RPMI7951 (cell line): ENCODE data around the gene TSPO. TPM values are rescaled to one million over a fixed set of nuclear protein-coding genes. Genes with fewer than 3 reads are reported as not detected.

Source experiments
- DNase-seq: peaks from one replicate; pipeline ENCODE4 v3.0.0-alpha.2; 2012; ENCODE audit warnings: low read depth
- total RNA-seq: library from RNA; depleted of rRNA; stranded (reverse); fragments of >200 nt; shearing (Covaris generic); gene quantifications from 2 replicates; pipeline ENCODE4 v1.2.3, GENCODE V29; 2014

Gene TSPO
- total RNA-seq, 1 experiment from 2014 or later: 285 TPM

GRCh38 chr22:43159484-43160178 lies 8.3 kb downstream of the TSPO start:
- DNase-seq: no peak

GRCh38 chr22:43160497-43161126 lies 9.3 kb downstream of the TSPO start:
- DNase-seq: no peak

DNA sequence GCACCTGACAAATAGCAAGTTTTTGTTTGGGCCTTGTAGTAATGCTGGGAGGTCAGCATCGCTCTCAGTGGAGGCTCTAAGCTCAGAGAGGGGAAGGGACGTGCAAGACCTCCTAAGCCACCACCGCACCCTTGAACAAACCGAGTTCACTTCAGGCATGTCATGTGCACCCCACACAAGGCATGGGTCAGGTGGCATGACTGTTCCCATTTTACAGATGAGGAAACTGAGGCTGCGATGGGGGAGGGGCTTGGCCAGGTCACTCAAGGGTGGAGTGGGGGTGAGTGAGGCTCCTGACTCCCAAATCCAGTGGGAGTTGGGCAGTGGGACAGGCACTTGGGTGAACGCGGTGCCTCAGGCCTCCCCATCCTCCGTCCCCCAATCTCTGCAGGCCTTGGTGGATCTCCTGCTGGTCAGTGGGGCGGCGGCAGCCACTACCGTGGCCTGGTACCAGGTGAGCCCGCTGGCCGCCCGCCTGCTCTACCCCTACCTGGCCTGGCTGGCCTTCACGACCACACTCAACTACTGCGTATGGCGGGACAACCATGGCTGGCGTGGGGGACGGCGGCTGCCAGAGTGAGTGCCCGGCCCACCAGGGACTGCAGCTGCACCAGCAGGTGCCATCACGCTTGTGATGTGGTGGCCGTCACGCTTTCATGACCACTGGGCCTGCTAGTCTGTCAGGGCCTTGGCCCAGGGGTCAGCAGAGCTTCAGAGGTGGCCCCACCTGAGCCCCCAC lies 11.2 kb downstream of the TSPO start:
- DNase-seq: no peak

- DNase-seq: no peak
Measured at GRCh38 chr22:43163241-43163795, 12.0 kb downstream of the TSPO start.

DNA sequence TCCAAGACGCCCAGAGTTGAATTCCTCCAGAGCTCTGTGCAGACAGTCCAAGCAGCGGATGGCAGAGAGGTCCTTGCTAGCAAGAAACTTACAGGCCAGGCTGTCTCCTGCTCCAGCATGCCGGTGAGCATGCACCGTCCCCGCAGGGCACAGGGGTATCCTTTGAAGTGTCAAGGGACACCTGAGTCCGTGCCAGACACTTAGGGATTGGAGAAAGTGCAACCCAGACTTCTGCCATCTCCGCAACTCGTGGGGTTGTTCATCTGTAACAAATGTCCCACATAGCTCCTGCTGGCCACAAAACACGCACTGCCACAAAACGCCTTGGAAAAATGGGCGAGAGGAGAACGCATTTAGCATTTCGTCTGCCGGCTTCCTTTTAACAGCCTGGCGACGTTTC lies 13.3 kb downstream of the TSPO start:
- no peak for DNase-seq

DNA sequence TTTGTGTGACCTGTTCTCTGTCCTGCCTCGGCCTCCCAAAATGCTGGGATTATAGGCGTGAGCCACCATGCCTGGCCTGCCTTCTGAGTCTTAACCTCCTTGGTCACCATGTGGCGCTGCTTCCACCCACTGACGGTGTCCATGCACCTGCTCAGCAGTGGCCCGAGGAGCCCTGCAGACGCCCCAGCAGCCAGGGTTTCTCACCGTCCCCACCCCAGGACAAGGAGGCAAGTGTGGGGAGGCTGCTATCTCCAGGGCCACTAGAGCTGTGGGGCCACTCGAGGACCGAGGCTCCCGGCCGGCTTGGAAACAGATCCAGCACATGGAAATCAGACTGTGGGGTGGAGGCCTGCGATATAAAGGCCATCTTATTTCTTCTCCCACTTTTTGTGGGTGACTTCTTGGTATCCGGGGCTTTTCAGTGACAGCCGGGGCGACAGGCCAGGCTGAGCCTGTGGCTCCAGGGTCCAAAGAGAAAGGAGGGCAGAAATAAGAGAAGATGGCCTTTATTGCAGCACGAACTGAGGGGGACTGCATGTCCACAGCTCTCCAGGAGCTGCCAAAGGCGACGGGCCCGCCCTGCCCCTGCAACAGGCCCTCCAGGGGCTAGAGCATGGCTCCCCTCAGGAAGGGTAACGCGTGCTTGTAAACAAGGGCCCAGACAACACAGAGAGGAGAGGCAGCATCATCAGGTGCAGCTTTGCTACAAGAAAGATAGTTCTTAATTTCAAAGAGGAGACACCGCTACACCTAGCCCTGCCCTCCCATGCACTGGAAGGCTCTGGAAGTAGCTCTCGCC lies 15.0 kb downstream of the TSPO start:
- DNase-seq: no peak

DNA sequence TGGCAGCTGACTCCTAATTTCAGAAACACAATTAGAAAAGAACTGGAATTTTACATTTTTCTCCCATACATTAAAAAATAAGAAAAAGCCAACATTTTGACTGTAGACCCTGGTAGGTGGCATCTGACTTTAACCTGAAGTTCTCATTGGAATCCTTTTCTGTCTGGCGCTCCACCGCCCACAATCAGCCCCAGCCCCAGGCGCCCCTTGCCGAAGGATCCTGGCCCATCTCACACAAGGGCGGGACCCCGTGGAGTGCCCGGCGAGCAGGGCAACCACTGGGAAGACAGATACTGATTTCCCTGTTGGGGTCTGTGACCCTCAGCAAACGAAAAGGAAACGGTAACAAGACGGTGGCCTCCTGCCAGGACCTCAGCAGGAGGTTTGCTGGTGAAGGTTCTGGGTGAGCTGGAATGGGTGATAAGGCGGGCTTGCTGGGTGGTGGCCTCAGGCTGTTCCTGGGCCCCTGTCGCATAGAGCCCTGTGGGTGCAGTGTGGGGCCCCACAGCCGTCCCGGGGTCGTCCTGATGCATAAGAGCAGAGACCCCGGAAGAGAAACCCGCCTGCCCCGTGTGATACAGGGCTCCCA lies 15.7 kb downstream of the TSPO start:
- no peak for DNase-seq

DNA sequence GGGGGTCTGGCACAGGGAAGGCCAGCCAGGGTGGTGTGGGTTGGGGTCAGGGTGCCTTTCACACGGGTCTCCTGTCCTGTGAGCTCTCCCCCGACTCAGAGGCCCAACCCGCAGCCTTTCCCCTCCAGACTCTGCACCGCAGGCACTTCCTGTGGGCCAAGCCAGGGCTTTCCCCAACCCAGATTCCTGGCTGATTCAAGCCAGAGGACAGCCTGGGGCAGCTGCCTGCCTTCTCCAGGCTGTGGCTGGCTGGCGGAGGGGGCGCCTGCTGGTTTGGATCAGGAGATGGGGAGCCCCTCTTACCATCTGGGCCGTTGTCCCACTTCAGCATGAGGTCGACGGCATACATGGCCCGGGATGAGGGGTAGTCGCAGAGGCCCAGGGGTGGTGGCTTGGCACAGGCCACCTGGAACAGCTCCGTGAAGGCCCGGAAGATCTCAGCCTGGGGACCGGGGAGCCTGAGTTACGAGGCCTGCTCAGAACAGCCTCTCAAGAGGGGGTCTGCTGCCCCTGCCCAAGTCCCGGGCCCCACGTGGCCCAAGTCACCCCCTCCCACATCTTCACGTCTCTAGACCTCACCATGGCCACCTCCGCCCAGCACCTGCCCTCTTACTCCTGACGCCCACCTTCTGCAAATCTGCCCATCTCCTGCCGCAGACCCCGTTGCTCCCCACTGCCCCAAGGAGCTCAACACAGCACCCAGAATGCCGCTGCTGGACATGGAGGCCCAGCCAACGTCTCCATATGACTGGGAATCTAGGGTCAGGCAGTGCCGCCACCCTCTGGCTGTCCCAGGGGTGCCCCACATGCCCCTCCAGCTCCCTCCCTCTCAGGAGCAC lies 17.3 kb downstream of the TSPO start:
- peak; percentile 57 for DNase-seq

DNA sequence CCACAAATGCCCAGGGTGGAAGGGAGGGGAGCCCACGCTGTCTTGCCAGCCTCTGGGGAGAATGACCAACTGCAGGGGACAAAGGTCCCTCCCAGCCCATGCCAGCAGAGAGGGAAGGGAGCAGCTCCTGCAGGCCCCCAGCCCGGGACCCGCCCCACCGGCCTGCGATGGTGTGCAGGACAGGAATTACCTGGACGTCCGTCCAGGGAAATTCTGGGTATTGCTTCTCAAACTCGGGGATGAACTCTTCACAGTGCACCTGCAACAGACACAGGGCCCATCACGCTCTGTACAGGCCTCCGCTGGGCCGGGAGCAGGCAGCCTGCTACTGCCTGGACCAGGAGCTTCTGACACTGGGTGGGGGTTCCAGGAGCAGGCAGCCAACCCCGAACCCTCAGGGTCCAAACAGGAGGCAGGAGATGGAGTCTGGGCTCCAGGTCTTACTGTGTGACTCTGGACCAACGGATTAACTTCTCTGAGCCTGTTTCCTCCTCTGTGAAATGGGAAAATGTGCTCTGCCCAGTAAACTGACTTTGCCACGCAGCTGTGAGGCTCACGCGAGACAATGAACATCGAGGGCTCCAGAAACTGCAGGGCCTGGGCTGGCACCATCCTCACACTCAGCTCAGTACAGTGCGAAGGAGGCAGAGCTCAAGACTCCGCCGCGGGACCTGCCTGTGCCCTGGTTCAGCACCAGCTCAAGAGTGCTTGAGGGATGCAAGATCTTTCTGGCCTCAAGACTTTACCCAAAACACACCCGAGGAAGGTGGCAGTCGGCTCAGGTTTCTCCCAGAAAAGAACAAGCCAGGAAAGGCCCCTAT lies 18.2 kb downstream of the TSPO start:
- DNase-seq: no peak

DNA sequence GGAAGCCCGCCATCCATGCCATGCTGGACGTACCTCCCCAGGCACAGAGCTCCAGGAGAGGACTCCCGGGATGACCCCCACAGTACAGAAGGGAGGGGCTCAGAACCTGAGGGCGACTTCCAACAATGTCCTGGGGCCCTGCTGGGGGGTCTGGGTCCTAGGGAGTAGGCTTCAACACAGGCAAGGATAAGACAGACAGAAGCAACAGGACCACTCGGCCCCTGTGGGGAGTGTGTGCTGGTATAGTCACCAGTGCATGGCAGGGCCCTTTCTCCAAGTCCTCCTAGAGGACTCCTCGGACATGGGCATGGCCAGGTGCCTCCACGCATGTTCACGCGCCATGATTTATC lies 18.7 kb downstream of the TSPO start:
- no peak for DNase-seq

DNA sequence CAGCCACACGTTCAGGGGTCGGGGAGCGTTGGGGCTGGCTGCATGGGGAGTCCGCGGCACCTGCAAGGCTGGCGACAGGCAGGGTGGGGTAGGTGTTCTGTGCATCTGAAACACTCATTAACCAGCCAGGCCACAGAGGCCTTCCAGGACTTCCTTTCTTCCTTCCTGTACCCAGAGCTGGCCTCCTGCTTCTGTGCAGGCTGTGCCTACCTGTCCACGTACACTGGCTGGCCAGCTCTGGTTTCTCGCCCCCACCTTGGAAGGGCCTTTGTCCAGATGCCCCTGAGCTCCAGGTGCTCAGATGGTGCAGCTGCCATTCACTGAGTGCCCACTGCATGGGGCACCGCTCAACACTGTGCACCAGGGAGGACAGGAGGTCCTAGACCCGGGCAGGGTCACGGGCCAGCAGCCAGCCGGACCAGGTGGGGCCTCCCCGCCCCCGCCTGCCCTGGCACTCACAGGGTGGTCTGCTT lies 19.7 kb downstream of the TSPO start:
- no peak for DNase-seq

GRCh38 chr22:43171607-43172006 lies 20.2 kb downstream of the TSPO start:
- no peak for DNase-seq

DNA sequence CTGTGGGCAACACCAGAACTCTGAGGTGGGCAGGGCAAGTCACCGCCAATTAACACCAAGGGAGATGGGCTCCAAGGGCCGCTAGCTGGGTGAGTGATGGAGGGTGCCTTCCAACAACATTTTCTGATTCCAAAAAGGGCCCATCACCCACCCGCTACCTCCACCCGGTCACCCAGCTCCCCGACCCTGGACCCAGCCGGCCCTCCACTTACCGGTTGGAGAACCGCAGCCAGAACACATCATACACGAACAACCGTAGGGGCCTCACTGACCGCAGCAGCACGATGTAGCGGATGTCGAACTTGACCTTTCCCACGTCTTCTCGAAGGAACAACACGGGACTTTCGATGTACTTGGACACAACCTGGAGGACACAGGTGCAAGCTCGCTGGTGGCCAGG lies 20.8 kb downstream of the TSPO start:
- no peak for DNase-seq

GRCh38 chr22:43173566-43173965 lies 22.2 kb downstream of the TSPO start:
- no peak for DNase-seq

DNA sequence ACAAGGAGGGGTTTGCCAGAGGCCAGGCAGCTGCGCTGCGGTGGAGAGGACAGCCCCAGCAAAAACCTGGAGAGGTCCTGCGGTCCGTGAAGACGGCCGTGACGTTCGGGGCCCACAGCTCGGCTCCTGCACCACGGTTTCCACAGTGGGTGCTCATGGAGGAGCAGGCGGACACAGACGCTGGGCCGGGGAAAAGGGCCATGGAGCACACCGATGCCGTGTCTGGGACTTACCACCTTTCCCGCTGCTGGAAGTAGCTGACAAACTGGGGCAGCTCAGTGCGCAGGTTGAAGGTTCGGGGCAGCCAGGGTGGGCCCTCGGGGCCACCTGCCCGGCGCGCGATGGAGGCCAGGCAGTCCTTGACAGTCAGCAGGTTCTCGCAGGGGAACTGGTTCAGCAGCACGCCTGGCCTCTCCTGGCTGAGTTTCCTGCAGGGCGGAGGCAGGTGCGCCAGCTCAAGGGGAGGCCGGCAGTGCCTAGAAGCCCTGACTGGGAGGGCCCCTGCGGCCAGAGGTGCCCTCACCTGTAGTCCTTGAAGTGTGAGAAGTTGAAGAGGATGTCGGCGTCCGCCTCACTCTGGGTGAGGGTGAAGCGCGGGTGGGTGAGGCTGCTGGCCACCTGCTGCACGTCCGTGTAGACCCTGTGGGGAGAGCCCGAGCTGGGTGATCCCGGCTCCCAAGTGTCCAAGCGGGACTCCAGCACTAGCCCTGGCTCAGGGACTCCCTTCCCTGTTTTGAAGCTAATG lies 22.8 kb downstream of the TSPO start:
- DNase-seq: no peak

- DNase-seq: no peak
Measured at GRCh38 chr22:43174941-43175531, 23.7 kb downstream of the TSPO start.

DNA sequence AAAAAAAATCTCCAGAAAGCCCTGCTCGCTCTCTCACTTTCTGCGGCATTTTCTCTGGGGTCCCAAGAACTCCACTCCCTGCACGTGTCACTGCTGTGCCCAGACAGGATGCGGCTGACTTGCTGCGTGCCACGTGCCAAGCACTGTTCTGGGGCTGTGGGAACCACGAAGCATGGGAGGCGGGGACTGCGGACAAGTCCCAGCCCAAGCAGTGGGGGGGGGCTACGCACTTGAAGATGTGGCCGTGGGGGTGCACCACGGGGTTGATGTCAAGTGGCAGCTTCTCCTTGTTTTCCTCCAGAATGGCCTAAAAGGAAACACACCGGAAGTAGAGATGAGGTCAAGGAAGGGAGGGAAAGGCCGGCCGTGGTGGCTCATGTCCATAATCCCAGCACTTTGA lies 24.7 kb downstream of the TSPO start:
- DNase-seq: no peak

GRCh38 chr22:43177479-43177878 lies 26.1 kb downstream of the TSPO start:
- no peak for DNase-seq
